SU-DHL-6 (cell line): ENCODE results near the gene ZFP36L2.

Source experiments
- H2AFZ ChIP-seq: fragments of 200-600 bp; sonication (generic); 2 replicates; pipeline ENCODE4 v1.6.1; 2014; ENCODE audit warnings: low read depth, mild to moderate bottlenecking, moderate library complexity, mixed read lengths, antibody characterized with exemption, low read length; ENCODE audit not compliant: severe bottlenecking
- H3F3A ChIP-seq: fragments of 200-600 bp; shearing (Covaris generic); 2 replicates; pipeline ENCODE4 v1.6.0; 2016; ENCODE audit warnings: antibody characterized with exemption, mild to moderate bottlenecking; ENCODE audit not compliant: insufficient read depth
- H3K27ac ChIP-seq: fragments of 200-600 bp; sonication (generic); 2 replicates; pipeline ENCODE4 v1.5.1; 2016; ENCODE audit warnings: low read depth, mild to moderate bottlenecking, low read length, moderate library complexity, mixed read lengths
- H3K27me3 ChIP-seq: fragments of 200-600 bp; sonication (generic), shearing (Covaris generic); 2 replicates; pipeline ENCODE4 v1.6.0; 2014; ENCODE audit warnings: mild to moderate bottlenecking, low read length
- H3K36me3 ChIP-seq: fragments of 200-600 bp; sonication (generic); 2 replicates; pipeline ENCODE4 v1.6.1; 2014; ENCODE audit warnings: mild to moderate bottlenecking, low read length, mixed read lengths
- H3K4me2 ChIP-seq: fragments of 300-600, 200-600 bp; shearing (Covaris generic), sonication (generic); 2 replicates; pipeline ENCODE4 v1.6.0; 2014; ENCODE audit warnings: low read length, low read depth, mild to moderate bottlenecking; ENCODE audit not compliant: poor library complexity, severe bottlenecking
- H3K4me3 ChIP-seq: fragments of 200-600 bp; sonication (generic); 2 replicates; pipeline ENCODE4 v1.5.1; 2014; ENCODE audit warnings: antibody characterized with exemption, low read length, mild to moderate bottlenecking, mixed read lengths; ENCODE audit not compliant: insufficient read depth, poor library complexity, severe bottlenecking
- H3K79me2 ChIP-seq: fragments of 200-600 bp; sonication (generic); 2 replicates; pipeline ENCODE4 v1.6.1; 2014; ENCODE audit warnings: mild to moderate bottlenecking, low read length, moderate library complexity; ENCODE audit not compliant: insufficient read depth
- H3K9ac ChIP-seq: fragments of 200-600 bp; sonication (generic); 2 replicates; pipeline ENCODE4 v1.7.0; 2014; ENCODE audit warnings: mild to moderate bottlenecking, low read length
- H3K9me2 ChIP-seq: fragments of 200-600 bp; sonication (generic); replicated peaks from 2 replicates; pipeline ENCODE4 v1.6.1; 2014; ENCODE audit warnings: low read length; ENCODE audit not compliant: insufficient read depth
- H3K9me3 ChIP-seq: fragments of 200-600 bp; sonication (generic); 2 replicates; pipeline ENCODE4 v1.6.1; 2014; ENCODE audit warnings: low read length, mixed read lengths; ENCODE audit not compliant: insufficient read depth
- H4K20me1 ChIP-seq: fragments of 200-600 bp; sonication (generic); 2 replicates; pipeline ENCODE4 v1.6.1; 2014; ENCODE audit warnings: low read depth, mild to moderate bottlenecking, antibody characterized with exemption, low read length, moderate library complexity, mixed read lengths
- EZH2phosphoT487 ChIP-seq: fragments of 200-600 bp; sonication (generic), shearing (Covaris generic); conservative IDR thresholded peaks from 2 replicates; pipeline ENCODE4 v1.6.1; 2018; ENCODE audit warnings: mild to moderate bottlenecking, antibody characterized with exemption, low read length, moderate library complexity, mixed read lengths
- TF ChIP-seq, protein P1 (sequence below): fragments of 200-600 bp; sonication (generic); IDR thresholded peaks from one replicate; pipeline ENCODE4 v1.5.1; 2017; ENCODE audit warnings: antibody characterized with exemption, mild to moderate bottlenecking, low read length, moderate library complexity; ENCODE audit not compliant: insufficient read depth, poor library complexity, severe bottlenecking

Gene ZFP36L2

GRCh38 chr2:43210467-43211303 is 15.7 kb downstream of the ZFP36L2 start:
- Histone ChIP-seq H3K36me3 (no peaks in the 10 kb centered on the region), H3K4me3 (no peak overlapping the region), H3K9ac (no peak overlapping the region), H3F3A (no peaks in the 10 kb centered on the region), H3K27me3 (no peaks in the 10 kb centered on the region), H3K27ac (no peak overlapping the region), H3K9me3 (no peaks in the 10 kb centered on the region), H3K9me2 (no peaks in the 10 kb centered on the region), H3K4me2 (no peak overlapping the region), H4K20me1 (no peaks in the 10 kb centered on the region), H3K79me2 (no peaks in the 10 kb centered on the region), H2AFZ (no peak overlapping the region)
- TF ChIP-seq, protein P1, sequence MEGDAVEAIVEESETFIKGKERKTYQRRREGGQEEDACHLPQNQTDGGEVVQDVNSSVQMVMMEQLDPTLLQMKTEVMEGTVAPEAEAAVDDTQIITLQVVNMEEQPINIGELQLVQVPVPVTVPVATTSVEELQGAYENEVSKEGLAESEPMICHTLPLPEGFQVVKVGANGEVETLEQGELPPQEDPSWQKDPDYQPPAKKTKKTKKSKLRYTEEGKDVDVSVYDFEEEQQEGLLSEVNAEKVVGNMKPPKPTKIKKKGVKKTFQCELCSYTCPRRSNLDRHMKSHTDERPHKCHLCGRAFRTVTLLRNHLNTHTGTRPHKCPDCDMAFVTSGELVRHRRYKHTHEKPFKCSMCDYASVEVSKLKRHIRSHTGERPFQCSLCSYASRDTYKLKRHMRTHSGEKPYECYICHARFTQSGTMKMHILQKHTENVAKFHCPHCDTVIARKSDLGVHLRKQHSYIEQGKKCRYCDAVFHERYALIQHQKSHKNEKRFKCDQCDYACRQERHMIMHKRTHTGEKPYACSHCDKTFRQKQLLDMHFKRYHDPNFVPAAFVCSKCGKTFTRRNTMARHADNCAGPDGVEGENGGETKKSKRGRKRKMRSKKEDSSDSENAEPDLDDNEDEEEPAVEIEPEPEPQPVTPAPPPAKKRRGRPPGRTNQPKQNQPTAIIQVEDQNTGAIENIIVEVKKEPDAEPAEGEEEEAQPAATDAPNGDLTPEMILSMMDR = no peak
- no peak for TF ChIP-seq EZH2phosphoT487

GRCh38 chr2:43210125-43210466 is 16.3 kb downstream of the ZFP36L2 start:
- H3K9me2 ChIP-seq = no peaks in the 10 kb centered on the region
- no peaks in the 10 kb centered on the region for H3F3A ChIP-seq
- H3K36me3 ChIP-seq = no peaks in the 10 kb centered on the region
- no peak for TF ChIP-seq EZH2phosphoT487
- TF ChIP-seq, protein P1 = no peak
- H3K79me2 ChIP-seq = no peaks in the 10 kb centered on the region
- H3K9ac ChIP-seq = no peak overlapping the region
- H2AFZ ChIP-seq = no peak overlapping the region
- H3K27ac ChIP-seq = no peak overlapping the region
- no peak overlapping the region for H3K4me3 ChIP-seq
- no peaks in the 10 kb centered on the region for H3K27me3 ChIP-seq
- no peaks in the 10 kb centered on the region for H4K20me1 ChIP-seq
- no peak overlapping the region for H3K4me2 ChIP-seq
- H3K9me3 ChIP-seq = no peaks in the 10 kb centered on the region

GRCh38 chr2:43209204-43209717 is 17.1 kb downstream of the ZFP36L2 start:
- Histone ChIP-seq H3K36me3 (no peaks in the 10 kb centered on the region), H2AFZ (no peak overlapping the region), H3F3A (no peaks in the 10 kb centered on the region), H3K4me3 (no peak overlapping the region), H3K79me2 (no peaks in the 10 kb centered on the region), H3K9me2 (no peaks in the 10 kb centered on the region), H3K4me2 (no peak overlapping the region), H3K9me3 (no peaks in the 10 kb centered on the region), H3K27me3 (no peaks in the 10 kb centered on the region), H3K27ac (no peak overlapping the region), H3K9ac (no peak overlapping the region), H4K20me1 (no peaks in the 10 kb centered on the region)
- TF ChIP-seq EZH2phosphoT487 = no peak
- TF ChIP-seq, protein P1 = no peak
